ENCODE results near the gene HTRA3.

Gene HTRA3

DNA sequence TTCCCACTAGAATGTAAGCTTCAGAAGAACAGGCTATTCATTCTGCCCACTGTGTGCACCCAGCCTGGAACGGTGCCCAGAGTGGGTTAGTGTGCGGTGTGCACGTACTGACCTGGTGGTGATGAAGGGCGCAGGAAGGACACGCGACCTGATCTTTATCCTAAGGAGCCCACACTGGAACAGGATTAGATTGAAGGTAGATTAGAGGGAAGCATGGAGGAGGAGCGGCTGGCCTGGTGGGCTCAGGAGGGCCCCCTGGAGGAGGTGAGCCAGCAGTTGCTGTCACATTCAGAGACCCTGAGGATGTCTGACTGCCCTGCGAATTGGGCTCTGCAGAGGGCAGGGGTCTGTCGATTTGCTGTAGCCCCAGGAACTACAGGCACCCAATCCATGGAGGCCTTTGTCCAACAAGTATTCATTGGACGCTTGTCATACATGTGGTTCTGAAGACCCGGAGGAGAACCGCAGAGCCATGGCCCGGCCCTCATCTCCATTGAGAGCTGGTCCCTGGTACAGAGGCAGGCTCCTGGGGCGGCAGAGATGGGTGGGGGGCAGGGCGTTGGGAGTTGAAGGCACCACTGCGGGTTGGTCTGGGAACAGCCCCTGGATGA is 73.2 kb downstream of the HTRA3 start:
- Histone ChIP-seq H3K9me3 (ENCODE audit: control insufficient read depth, low read length) (no peaks in the 10 kb centered on the region), H3K79me2 (no peaks in the 10 kb centered on the region), H3K36me3 (ENCODE audit: control insufficient read depth, insufficient read depth, low read length) (no peaks in the 10 kb centered on the region), H3K27ac (no peak overlapping the region), H3K27me3 (ENCODE audit: control insufficient read depth, insufficient read depth, low read length) (no peaks in the 10 kb centered on the region), H3K4me3 (ENCODE audit: low read depth, low read length) (no peak overlapping the region), H3K4me1 (no peaks in the 10 kb centered on the region), H2AFZ (no peak overlapping the region), H3K4me2 (ENCODE audit: low read length) (no peak overlapping the region), H3K9ac (no peak overlapping the region)
- TF ChIP-seq, protein P1, sequence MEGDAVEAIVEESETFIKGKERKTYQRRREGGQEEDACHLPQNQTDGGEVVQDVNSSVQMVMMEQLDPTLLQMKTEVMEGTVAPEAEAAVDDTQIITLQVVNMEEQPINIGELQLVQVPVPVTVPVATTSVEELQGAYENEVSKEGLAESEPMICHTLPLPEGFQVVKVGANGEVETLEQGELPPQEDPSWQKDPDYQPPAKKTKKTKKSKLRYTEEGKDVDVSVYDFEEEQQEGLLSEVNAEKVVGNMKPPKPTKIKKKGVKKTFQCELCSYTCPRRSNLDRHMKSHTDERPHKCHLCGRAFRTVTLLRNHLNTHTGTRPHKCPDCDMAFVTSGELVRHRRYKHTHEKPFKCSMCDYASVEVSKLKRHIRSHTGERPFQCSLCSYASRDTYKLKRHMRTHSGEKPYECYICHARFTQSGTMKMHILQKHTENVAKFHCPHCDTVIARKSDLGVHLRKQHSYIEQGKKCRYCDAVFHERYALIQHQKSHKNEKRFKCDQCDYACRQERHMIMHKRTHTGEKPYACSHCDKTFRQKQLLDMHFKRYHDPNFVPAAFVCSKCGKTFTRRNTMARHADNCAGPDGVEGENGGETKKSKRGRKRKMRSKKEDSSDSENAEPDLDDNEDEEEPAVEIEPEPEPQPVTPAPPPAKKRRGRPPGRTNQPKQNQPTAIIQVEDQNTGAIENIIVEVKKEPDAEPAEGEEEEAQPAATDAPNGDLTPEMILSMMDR (IDR thresholded peaks at IDR 0.05) = no peak

DNA sequence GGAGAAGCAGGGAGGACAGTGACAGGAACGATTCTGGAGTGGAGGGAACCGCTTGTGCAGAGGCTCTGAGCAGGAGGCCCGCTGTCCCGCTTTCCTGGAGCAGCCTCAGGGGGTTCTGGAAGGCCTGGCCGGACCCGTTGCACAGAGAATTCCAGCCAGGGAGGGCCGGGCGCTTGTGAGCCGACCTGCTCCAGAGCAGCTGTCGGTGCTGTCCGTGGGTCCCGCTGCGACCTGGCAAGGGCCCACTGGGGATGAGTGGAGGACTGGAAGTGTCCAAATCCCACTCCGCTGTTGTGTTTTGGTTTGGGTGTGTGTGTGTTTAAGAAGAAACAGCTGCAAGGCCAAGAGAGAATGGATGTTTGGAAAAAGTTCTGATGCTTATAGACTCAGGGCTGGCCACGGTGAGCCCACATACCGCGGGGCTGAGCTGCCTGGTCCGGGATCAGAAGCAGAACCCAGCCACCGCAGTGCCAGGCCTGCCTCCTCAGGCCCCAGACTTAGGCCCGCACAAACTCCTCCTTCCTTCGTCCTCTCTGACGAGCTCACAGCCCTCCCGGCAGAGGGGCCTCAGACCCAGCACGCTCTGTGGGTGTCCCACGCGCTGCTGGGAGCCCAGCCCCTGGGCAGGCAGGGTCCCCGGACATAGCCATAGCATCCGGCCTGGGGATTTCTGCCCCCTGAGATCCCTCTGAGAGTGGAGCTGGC is 73.9 kb downstream of the HTRA3 start:
- Histone ChIP-seq H3K27ac (no peak overlapping the region), H3K27me3 (ENCODE audit: control insufficient read depth, insufficient read depth, low read length) (no peaks in the 10 kb centered on the region), H3K9ac (no peak overlapping the region), H3K4me3 (ENCODE audit: low read depth, low read length) (no peak overlapping the region), H3K4me1 (no peaks in the 10 kb centered on the region), H3K79me2 (no peaks in the 10 kb centered on the region), H2AFZ (no peak overlapping the region), H3K36me3 (ENCODE audit: control insufficient read depth, insufficient read depth, low read length) (no peaks in the 10 kb centered on the region), H3K4me2 (ENCODE audit: low read length) (no peak overlapping the region), H3K9me3 (ENCODE audit: control insufficient read depth, low read length) (no peaks in the 10 kb centered on the region)
- TF ChIP-seq, protein P1 (IDR thresholded peaks at IDR 0.05) = no peak

DNA sequence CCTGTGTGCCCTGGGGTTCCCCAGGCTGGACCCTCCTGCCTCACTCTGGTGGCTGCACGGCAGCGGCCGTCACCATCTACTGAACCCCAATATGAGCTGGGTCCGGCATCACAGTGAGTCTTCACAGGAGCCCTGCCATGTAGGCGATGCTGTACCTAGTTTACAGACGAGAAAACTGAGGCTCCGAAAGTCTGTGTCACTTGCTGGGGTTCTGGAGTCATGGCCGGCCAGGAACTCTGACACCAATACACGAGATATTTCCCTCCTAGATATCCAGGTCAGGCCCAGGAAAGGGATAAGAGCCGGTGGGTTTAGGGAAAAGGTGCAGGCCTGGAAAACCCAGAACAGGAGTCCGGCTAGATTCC is 74.4 kb downstream of the HTRA3 start:
- Histone ChIP-seq H3K4me2 (ENCODE audit: low read length) (no peak overlapping the region), H3K4me1 (no peaks in the 10 kb centered on the region), H3K9me3 (ENCODE audit: control insufficient read depth, low read length) (no peaks in the 10 kb centered on the region), H3K27me3 (ENCODE audit: control insufficient read depth, insufficient read depth, low read length) (no peaks in the 10 kb centered on the region), H3K9ac (no peak overlapping the region), H3K4me3 (ENCODE audit: low read depth, low read length) (no peak overlapping the region), H3K27ac (no peak overlapping the region), H3K79me2 (no peaks in the 10 kb centered on the region), H2AFZ (no peak overlapping the region), H3K36me3 (ENCODE audit: control insufficient read depth, insufficient read depth, low read length) (no peaks in the 10 kb centered on the region)
- TF ChIP-seq, protein P1 (IDR thresholded peaks at IDR 0.05) = no peak

DNA sequence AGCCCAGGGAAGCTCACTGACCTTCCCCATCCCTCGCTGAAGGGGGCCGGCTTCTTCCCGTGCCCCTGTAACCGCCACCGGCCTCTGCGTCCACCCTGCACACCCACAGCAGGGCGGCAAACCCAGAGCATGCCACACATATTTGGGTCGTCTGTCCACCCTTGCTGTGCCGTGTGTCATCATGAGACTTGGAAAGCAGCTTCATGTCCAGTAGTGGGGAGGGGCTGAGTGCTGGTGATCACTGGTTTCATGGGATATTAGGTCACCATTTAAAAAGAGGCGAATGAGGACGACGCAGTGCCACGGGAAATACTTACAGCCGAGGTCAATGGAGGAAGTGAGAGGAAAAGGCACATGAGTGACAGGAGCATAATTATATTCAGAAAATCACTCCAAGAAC is 74.8 kb downstream of the HTRA3 start:
- no peak overlapping the region for H3K27ac ChIP-seq
- no peaks in the 10 kb centered on the region for H3K27me3 ChIP-seq (ENCODE audit: control insufficient read depth, insufficient read depth, low read length)
- H2AFZ ChIP-seq = no peak overlapping the region
- no peak overlapping the region for H3K4me2 ChIP-seq (ENCODE audit: low read length)
- TF ChIP-seq, protein P1 (IDR thresholded peaks at IDR 0.05) = no peak
- no peaks in the 10 kb centered on the region for H3K4me1 ChIP-seq
- no peak overlapping the region for H3K9ac ChIP-seq
- H3K9me3 ChIP-seq (ENCODE audit: control insufficient read depth, low read length) = no peaks in the 10 kb centered on the region
- no peak overlapping the region for H3K4me3 ChIP-seq (ENCODE audit: low read depth, low read length)
- H3K79me2 ChIP-seq = no peaks in the 10 kb centered on the region
- H3K36me3 ChIP-seq (ENCODE audit: control insufficient read depth, insufficient read depth, low read length) = no peaks in the 10 kb centered on the region

Measured in parathyroid adenoma (tissue), 2 donors.